Subcutaneous adipose tissue (tissue), 4 donors: ENCODE measurements around the gene LAMP5. TPM values are rescaled to one million over a fixed set of nuclear protein-coding genes. Genes with fewer than 3 reads are reported as not detected.

Source experiments
- total RNA-seq, 4 donors: library from RNA; depleted of rRNA; stranded (reverse); fragments of >200 nt; gene quantifications; one replicate each; pipeline ENCODE4 v1.1.0, GENCODE V29; 2016
- TF ChIP-seq, protein P1 (sequence below): fragments of 450-650 bp; IDR thresholded peaks from one replicate; pipeline ENCODE4 v1.5.1; 2016; ENCODE audit warnings: low read depth, mild to moderate bottlenecking, control low read depth, antibody characterized with exemption, moderate library complexity

LAMP5 gene
- total RNA-seq, 4 donors from 2014 or later, result not detected

DNA sequence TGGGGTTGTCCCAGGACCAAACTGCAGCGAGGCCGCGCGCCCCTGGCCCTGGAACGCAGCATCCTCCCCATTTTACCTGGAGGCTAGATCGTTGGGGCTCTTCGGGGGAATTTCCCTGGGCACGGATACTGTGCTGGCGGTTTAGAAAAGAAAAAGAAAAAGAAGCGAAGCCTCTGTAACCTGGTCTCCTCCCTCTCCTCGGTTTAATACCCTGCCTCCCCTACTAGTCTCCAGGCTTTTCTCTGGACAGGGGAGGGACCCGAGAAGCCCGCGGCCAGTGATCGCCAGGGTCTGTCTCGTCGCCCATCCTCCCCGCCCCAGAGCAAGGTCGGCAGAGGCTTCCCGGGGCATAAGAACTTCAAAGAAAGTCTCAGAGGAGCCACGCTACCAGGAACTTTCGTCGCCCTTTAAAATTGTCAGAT is 6.1 kb upstream of the LAMP5 start:
- TF ChIP-seq, protein P1, sequence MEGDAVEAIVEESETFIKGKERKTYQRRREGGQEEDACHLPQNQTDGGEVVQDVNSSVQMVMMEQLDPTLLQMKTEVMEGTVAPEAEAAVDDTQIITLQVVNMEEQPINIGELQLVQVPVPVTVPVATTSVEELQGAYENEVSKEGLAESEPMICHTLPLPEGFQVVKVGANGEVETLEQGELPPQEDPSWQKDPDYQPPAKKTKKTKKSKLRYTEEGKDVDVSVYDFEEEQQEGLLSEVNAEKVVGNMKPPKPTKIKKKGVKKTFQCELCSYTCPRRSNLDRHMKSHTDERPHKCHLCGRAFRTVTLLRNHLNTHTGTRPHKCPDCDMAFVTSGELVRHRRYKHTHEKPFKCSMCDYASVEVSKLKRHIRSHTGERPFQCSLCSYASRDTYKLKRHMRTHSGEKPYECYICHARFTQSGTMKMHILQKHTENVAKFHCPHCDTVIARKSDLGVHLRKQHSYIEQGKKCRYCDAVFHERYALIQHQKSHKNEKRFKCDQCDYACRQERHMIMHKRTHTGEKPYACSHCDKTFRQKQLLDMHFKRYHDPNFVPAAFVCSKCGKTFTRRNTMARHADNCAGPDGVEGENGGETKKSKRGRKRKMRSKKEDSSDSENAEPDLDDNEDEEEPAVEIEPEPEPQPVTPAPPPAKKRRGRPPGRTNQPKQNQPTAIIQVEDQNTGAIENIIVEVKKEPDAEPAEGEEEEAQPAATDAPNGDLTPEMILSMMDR, result no peak

DNA sequence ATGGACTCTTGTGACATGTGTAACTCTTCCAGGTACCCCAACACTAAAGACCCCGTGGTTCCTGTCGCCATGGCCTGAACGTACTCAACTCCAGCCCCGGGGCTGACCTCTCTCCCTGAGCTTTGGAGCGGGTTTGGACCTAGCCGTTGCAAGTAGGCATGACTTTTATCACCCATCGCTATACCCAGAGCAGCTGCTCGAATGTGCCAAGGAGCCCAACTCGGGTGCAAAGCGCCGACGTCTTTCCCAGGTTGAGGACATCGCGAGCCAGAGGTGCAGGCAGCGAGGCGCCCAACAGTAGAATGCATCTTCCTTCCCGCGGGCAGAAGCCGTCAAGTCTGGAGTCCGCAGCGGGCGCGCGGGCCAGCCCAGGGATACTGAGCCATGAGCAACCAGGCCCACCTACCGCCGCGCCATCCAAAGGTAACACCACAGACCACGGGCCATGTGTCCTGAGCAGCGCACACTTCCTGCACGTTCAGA is 5.7 kb upstream of the LAMP5 start:
- TF ChIP-seq, protein P1, result no peak

DNA sequence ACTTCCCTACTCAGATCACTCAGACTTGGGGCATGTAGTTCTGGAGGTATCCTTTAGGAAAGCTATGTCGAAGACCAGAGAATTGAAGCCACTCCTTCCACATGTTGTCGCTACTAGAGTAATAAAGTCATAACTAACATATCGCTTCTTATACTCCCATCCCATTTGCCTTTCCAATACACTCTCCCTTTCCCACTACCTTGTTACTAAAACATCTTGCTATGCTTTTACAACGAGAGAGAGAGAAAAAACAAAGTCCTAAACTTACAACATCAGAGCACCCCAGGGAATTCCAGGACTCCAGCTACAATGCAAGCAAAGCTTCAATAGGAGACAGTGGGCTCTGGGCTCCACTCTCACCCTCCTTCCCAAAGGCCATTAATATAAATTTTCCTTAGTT is 5.1 kb upstream of the LAMP5 start:
- TF ChIP-seq, protein P1, result no peak

DNA sequence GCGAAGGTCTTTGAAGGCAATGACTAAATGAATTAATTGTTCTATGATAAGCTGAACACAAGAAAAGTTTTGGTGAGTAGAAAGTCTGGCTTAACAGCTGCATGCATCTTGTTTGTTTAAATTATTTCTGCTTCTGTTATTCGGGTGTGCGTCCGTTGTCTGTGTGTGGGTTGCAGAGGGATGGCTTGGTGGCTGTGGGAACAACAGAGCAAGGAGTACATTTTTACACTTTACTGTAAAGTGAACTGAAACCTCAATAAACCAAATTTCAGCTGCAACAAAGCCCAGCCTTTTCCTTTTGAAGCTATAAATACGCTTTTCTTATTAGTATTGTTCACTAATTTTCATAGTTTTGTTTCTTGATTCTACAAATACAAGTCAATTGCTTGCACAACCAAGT is 3.5 kb upstream of the LAMP5 start:
- TF ChIP-seq, protein P1, result no peak

DNA sequence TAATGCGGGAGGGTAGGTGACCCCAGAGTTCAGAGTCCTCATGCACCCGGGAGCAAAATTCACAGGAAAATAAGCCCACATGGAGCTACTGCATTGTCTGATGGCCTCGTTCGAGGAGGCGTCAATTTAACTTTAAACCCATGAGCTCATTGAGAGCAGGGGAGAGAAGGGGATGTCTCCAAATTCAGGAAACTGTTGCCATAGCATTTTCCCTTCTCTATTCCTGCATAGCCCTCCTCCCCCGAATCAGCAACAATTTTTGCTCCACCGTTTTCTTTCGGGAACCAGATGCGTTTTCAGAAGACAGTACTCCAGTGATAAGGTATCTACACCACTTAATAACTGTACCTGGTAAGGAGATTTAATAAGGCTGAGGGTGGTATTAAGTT is 324 bp upstream of the LAMP5 start:
- TF ChIP-seq, protein P1, result no peak

DNA sequence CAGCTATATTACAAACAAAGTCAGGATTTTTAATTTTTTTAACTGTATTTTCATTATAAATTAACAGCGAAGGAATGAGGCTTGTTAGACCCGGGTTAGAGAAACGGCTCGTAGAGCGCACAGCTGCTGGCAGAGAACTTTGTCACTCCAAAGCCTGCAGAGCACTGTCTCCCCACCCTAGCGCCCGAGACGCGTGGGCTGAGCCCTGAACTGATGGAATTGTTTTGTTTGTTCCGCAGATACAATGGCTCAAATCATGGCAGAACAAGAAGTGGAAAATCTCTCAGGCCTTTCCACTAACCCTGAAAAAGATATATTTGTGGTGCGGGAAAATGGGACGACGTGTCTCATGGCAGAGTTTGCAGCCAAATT is 810 bp downstream of the LAMP5 start:
- TF ChIP-seq, protein P1, result no peak

DNA sequence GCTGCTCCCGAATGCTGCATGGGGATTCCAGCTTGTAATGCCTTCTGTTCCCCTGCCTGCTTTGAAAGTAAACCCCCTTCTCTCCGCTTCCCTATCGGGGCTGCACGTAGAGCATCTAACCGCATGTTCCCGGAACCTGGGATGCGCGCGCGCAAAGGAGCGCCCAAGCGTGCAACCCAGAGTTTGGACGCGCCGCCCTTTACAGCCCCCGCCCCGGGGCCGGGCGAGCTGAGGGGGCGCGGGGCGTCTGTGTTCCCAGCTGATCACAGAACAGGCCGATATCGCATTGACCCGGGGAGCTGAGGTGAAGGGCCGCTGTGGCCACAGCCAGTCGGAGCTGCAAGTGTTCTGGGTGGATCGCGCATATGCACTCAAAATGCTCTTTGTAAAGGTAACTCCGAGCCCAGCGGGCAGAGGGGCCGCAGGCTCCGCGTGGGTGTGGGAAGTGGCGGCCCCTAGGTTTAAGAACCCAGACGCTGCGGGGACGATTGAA is 1.4 kb downstream of the LAMP5 start:
- TF ChIP-seq, protein P1, result no peak
